ENCODE data around the gene CSRP1.

CSRP1 gene

DNA sequence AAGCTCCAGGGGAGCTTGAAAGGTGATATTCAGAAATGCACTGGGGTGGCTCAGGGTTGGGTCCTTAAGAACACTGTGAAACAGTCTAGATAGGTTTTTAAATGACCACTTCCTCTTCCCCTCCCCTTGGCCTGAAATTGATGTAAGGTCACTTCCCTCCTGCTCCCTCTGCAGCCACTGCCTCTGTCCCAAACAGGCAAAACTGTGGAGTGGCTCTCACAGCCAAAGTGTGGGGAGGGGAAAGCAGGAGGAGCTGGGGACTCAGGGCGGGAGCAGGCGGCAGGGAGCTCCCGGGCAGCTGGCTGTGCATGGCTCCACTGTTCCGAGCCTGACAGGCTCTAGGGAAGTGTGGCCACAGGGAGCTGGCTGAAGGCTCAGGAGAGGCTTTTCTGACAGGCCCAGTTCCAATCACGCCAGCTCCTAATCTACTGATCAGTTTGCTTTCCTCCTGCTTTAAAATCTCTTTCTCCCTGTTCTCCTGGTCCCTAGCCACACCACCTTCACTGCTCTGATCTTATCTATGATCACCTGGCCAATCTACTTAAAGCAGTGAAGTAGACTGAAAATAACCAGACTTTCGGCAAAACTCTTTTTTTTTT, 5.1 kb upstream of the CSRP1 start:
- no peak for FAIRE-seq

DNA sequence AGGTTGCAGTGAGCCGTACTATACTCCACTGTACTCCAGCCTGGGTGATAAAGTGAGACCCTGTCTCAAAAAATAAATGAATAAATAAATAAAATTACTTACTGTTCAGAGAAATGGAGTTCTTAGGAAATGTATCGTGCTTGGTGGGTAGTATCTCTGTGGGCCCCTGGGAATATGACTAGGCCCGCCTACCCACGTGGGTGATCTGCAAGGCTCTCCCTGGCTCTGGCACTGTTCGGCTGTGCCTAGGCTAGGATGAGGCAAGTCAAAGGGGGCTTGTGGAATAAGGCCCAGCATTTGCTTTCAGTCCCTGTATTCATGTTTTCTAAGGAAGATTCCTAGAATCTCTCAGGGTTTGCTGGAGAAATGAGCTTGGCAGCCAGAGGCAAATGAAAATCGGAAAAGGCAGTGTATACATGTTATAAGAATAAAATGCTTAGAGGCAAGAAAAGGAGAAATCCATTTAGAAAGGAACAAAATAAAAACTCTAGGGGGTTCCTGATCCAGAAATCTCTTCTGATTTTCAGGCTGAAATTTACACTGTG, 4.5 kb upstream of the CSRP1 start:
- FAIRE-seq, result no peak

DNA sequence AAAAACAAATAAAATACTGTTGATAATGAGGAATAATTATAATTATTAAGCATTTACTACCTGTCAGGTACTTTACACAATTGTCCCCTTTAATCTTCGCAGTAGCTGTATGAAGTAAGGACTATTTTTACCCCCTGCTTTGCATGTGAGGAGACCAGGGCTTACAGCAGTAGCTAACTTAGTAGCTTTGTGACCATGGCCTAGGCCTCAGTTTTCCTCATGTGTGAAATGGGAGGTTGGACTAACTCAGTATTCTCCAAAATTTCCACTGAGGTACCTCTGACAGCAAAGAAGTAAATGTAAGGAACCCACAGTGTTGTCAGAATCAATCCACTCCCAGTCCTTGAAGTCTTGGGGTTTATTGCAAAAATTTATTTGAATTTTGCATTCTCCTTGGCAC, 3.8 kb upstream of the CSRP1 start:
- FAIRE-seq, result no peak

DNA sequence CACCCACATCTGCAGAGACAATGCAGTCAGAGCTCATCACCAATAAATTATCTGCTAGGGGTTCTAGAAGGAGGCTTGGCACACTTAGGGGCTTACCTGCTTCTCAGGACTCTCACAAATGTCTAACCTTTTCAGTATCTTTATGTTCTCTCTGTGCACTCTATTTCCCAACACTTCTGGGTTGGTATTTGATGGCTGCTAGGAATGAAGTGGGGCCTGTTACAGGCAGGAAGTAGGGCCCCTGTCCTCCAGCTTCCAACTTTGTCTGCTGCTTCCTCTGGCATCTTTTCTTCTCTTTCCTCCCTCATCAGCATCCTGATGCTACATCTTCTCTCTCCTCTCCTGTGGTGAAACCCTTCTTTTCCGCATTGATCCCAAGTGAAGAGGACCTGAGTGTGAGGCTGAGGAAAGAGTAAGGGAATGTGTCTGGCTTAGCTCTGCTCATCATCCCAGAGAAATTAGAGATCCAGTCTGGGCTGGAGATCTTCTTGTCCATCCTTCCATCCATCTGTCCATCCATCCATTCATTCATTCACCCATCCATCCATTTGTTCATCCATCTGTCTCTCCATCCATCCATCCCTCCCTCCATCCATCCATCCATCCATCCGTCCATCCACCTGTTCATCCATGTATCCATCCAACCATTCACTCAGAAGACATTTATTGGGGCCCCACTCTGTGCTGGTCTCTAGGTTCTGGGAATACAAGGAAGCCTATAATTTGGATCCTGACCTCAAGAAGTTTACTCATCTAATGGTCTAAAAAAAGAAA, 2.9 kb upstream of the CSRP1 start:
- no peak for FAIRE-seq

DNA sequence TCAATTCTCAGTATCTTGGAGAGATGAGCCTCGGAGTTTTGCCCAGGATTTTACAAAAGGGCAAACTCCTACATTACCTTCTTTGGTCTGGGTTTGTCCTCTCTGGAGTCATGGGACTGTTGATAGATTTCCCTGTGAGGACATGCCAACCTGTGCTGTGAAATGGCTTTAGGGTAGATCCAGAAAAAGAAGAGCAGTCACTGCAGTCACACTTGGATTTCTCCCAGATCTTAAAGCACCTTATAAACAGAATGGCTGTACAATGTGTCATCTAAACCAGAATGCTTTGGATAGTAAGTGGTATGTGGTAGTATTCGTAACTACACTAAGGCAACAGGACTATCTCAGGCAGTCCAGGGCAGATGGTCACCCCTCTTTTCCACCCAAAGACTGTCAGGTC, 1.9 kb upstream of the CSRP1 start:
- no peak for FAIRE-seq

DNA sequence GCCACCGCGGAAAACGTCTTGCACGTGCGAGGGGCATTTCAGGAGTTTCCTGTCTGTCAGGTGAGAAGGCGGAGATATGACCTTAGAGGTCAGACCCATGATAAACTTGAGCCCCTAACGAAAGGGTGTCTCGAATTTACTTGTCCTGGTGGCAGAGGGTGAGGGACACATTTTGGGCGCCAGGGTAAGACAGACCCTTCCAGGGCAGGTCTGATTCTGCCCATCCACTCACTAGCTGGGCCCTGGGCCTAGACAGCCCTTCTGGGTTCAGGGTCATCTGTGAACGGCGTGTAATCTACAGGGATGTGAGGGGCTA, 395 bp upstream of the CSRP1 start:
- no peak for FAIRE-seq

DNA sequence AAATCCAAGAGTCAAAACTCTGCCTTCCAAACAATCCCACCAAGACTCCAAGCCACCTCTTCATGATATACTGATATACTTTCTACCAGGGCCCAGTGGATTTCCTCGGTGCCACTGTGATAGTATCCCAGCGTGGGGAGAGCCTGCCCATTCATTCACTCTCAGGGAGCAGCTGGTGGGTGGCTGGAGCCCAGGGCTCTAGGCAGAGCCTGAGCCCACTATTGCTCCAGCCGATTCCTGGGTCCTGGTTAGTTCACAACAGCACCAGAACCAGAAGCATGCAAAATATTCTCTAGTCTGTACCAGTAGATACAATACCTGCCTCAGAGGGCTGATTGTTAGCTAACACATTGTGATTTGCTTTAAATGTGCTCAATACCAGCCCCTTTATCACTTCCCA, 831 bp downstream of the CSRP1 start:
- no peak for FAIRE-seq

DNA sequence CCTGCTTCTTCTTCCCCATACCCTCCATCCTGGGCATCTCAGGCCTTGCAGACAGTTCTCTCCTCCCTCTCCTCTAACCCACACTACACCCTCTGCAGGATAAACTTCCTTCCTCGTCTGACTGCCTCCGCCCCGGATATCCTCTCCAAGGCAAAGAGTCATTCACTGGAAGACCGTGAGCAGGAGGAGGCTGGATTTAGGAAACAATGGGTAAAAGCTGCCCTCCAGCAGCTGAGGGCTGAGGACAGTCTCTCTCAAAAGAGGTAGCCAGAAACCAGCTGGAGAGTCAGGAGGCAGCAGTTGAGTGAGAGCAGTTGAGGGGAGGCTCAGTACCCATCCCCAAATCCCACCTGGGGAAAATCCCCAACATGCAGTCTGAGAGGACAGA, 1.4 kb downstream of the CSRP1 start:
- FAIRE-seq, result no peak

DNA sequence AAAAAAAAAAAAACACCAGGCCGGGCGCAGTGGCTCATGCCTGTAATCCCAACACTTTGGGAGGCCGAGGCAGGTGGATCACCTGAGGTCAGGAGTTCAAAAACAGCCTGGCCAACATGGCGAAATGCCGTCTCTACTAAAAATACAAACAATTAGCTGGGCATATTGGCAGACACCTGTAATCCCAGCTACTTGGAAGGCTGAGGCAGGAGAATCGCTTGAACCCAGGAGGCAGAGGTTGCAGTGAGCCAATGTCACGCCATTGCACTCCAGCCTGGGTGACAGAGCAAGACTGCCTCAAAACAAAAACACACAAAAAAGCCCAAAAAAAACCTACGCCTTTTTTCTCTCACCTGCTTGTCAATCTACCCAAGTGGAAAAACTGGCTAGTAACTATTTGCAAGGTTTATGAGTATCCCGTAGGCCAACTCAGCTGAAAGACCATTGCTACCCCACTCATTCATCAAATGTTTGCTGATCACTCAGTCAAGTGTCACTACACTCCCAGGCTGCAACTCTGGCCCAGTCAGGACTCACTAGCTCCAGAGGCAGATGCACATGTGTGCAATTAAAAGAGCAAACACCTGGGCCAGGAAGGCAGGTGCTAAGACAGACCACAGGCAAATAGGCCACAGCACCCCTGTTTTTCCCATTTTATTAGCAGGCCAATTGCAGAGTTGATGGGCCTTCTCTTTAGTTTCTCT, 2.0 kb downstream of the CSRP1 start:
- FAIRE-seq, result no peak

DNA sequence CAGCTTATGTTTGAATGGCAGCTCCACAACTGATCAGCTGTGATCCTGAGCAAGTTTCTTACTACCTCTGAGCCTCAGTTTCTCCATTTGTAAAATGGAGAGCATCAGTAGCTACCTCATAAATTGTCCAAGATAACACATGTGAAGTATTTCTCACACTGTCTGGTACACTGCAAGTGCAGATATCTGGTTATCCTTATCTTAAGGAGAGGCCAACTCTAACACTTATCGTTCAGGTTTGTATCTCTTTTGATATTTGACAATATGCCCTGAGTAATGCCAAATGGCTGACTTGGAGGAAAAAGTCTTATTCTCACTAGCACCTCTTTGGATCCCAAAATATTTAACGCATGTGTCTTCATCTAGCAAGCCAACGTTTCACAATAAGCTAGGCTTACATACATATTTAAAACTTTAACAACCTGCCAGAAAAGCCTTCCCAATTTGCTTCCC, 2.7 kb downstream of the CSRP1 start:
- no peak for FAIRE-seq

DNA sequence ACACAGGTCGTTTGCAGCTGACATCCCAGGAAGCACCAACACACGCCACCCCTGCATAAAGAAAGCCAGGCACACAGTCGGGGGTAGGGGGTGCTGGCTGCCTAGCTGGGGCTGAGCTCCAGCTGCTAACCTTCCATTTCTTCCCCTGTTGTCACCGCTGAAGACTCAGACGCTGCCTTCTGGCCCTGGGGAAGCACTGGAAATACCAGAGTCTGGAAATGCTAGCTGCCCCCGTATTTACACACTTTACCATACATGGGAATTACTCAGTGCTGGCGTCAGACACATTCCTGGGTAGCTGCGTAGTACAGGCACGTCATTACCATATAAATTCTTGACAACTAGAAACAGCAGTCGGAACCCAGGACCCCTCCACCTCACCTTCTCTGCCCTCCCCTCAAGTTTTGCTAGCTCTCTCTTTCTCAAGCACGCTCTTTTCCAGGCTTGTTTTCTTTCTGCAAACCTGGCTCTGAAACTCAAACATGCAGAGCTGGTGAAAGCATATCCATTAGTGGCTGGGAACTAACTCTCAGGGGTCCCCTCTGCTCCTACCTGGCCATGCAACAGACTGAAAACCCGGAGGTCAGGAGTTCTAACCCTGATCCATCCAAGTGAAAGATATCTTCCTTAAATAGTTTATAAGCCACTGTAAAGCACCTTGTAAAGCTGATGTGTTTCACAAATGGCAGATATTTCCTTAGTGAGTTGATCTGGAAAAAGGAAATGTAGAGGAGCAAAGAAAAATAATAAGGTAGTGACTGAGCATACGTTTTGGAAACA, 3.3 kb downstream of the CSRP1 start:
- peak; percentile 57 for FAIRE-seq

DNA sequence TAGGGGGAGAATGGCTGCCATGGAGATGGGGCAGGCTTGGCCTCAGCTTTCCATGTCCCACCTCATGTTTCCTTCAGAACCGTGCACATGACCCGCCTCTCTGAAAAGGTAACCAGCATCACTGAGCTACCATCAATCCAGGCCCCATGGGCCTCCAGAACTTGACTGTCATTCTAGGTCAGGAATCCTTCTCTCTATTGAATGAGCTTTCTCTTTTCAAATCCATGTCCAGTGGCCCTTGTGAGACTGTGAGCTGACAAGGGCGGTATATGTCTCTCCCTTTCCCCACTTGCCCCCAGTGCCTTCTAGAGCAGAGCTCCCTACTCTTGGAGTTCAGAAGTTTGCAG, 4.4 kb downstream of the CSRP1 start:
- FAIRE-seq, result no peak

DNA sequence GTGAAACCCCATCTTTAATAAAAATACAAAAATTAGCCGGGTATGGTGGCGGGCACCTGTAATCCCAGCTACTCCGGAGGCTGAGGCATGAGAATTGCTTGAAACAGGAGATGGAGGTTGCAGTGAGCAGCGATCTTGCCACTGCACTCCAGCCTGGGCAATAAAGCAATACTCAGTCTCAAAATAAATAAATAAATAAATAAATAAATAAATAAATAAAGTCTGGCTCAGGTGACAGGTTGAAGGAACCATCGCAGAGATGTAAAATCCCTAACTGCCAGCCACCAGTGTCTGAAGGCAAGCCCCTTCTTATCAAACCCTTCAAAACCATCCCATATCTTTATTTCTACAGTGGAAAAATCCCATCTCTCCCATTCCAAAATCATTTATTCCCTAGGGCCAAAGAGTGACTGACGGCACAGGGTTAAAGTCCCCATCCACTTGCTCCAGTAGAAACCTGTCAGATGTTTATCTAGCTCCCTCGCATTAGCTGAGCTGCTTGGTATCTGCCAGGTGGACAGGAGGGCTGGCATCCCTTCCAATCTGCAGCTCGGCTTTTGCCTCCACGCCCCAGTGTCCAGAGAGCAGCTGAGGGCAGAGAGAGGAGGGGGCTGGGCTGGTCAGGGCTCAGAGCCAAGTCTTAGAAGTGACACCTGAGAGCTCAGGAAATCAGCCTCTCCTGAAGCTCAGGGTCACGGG, 5.0 kb downstream of the CSRP1 start:
- FAIRE-seq, result no peak

DNA sequence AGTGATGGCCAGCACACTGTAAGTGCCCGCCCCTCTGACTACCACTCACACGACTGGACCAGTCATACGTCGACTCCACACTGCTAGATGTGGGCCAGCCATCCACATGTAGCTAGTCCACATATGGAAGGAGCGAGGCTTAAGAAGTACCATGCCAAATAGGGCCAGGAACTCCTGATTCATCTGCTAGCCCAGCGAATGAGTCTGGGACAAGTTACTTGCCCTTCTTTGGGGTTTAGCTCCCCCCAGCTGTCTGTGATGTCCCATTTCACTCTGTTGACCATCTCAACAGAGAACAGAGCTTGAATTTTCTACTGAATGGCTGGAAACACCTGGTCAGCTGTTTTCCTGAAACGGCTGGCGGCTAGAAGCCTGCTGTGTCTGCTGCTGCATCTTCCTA, 5.8 kb downstream of the CSRP1 start:
- FAIRE-seq, result no peak

DNA sequence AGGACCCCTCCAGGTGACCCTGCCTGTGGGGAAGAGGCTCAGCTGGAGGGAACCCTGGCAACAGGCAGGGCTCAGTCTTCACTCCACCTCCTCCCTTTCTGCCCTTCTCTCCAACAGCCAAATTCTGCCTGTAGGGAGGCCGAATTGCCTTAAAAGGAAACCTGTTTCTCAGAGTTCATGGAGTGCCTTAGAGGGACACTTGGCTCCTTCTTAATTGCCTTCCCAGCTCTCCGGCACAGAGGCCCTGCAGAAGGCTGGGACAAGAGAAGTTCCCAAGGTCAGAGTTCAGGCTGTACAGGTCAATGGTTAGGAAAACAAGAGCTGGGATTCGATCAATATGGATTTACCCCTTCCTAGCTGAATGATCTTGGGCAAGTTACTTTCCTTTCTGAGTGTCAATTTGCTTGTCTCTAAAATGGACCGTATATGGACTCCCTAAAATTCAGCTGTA, 6.2 kb downstream of the CSRP1 start:
- no peak for FAIRE-seq

DNA sequence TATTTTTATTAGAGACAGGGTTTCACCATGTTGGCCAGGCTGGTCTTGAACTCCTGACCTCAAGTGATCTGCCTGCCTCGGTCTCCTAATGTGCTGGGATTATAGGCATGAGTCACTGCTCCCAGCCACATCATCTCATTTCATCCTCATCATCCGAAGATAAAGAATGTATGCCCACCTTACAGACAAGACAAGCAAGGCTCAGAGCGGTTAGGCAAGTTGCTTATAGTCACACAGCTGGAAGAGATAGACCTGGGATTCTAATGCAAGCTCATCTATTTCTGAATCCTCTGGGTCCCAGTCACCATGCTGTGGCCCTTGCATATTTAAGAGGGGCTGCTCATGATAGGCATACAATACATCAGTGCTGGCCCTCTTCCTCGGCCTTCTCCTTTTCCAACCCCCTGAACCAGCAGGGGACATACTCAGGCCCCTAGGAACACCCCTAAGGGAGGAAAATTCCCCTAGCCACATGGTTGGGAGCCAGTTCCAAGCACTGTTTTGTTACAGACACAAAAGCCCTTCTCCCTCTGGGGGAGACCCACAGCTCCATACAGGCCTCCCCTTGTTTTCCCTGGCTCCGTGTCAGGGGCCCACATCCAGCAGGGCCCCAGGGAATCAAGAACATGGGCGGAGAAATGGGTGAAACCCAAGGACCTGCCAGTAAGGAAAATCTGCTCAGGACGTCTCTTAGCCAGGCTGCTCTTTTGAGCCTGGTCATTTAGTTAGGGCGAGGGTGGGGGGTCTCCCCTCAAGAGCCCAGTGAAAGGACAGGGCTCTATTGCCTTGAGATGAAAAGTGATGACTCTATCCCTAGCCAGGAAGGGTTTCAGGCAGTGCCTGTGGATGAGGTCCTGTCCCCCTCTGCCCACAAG, 6.9 kb downstream of the CSRP1 start:
- no peak for FAIRE-seq

DNA sequence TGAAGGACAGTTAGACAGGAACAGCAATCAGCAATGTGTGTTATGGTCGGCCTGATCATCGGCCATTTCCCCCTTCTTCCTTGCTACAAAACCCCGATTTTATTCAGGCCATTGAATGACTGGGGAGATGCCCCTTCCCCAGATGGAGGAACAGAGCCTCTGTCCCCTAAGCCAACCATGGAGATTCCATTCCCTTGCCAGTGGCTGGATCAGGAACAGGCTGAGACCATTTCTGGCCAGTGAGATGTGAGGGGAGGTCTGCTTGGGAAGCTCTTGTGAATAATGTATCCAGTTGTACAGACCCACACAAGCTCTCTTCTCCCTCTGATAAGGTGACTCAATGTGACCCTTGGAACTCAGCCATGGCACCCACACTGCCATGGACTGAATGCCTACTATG, 7.7 kb downstream of the CSRP1 start:
- FAIRE-seq, result no peak

DNA sequence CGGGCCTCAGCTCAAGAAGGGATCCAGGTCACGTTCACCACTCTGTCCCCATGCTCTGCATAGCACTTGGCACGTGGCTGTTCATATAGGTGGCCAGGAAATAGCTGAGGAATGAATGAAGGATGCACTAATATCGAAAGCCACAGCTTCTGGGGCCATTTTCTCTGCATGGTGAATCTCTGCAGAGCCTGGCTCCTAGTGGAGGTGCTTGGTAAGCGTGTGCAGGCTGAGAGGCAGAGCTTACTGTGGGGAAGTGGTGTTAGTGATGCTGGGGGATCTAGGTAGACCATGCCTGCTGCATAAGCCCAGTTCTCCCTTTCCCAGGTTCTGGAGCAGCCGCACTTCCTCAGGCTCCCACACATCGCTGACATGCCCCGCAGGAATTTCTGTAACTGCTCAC, 8.3 kb downstream of the CSRP1 start:
- FAIRE-seq, result no peak

DNA sequence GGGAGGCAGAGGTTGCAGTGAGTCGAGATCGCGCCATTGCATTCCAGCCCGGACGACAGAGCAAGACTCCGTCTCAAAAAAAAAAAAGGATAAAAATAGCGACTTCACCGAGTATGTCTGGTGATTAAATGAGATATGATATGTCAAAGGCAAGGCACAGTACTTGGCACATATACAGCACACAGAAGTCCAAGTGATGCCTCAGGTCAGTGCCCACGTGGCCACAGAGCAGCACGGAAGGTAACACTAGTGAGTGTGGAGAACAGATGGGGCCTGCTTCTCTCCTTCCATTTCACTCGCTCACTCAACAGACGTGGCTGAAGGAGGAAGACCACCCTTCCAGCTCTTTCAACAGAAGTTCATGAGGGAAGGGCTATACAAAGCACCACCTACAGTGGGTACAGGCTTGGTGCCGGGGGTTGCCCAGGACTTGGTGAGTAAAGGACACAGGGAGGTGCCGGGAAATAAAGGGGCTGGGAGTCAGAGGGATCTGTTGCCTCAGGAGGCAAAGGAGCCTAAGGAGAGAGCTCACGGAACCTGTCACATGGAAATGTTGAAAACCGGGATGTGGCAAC, 8.9 kb downstream of the CSRP1 start:
- no peak for FAIRE-seq

DNA sequence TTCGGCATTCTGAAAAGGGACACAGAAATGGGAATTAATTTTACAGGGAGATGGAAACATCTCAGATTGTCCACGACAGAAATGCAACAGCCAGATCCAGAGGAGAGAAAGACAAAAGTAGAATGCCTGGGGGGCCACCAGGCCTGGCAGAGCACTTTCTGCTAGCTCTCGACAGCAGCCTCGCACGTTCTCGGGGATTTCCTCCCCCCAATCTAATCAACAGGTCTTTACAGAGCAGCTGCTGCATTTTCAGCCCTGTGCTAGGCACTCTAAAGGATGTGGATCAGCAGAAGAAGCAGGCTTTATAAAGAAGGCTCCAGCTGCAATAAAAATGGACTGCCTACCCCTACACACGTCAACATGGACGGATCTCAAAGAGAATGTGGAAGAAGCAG, 10.6 kb downstream of the CSRP1 start:
- no peak for FAIRE-seq

DNA sequence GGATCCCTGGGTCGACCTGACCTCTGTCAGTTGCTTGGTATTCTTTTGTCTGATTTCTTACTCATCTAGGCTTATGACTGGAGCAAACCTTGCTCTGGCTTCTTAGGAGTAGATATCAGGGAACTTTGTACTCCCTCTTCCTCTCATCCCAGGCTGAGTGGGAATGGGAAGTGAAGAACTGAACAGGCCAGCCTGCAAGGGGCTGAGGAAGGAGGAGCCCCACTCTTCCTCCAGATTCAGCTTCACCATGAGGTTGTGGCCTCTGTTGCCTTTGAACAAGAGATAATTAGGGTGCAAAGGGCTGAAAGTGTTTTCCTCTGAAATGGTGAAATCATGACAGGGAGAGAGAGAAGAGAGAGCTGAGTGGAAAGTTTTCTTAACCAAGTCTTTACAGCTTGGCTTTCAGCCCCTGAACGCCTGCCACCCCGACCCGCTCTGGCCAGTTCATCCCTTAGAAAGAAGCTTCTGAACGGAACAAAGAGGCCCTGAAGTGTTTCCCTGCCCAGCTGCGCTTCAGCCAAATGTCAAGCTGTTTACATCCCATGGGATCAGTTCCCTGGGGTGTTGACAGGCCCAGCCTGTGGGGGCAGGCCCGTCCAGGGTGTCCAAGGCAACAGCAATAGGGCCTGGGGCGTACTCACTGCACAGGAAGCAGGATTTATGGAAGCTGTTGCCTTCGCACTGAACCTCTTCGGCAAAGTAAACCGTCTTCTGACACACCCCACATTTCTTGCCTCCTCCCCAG, 11.2 kb downstream of the CSRP1 start:
- FAIRE-seq, result no peak
